DOHH2 (cell line): ENCODE data around the gene DDN.

ENCODE experiments used
- H3F3A ChIP-seq: fragments of 200-600 bp; sonication (generic), shearing (Covaris generic); 2 replicates; pipeline ENCODE4 v1.6.0; 2016; ENCODE audit warnings: antibody characterized with exemption, mild to moderate bottlenecking; ENCODE audit not compliant: control insufficient read depth, insufficient read depth
- H3K27ac ChIP-seq: fragments of 200-600 bp; sonication (generic); 2 replicates; pipeline ENCODE4 v1.5.1; 2014; ENCODE audit warnings: low read depth, mild to moderate bottlenecking, low read length, moderate library complexity
- H3K27me3 ChIP-seq: fragments of 200-600 bp; sonication (generic); 2 replicates; pipeline ENCODE4 v1.6.1; 2014; ENCODE audit warnings: mild to moderate bottlenecking, low read length, mixed read lengths; ENCODE audit not compliant: control insufficient read depth
- H3K36me3 ChIP-seq: fragments of 200-600 bp; sonication (generic); 2 replicates; pipeline ENCODE4 v1.6.1; 2014; ENCODE audit warnings: mild to moderate bottlenecking, low read length, moderate library complexity, mixed read lengths; ENCODE audit not compliant: control insufficient read depth
- H3K4me1 ChIP-seq: fragments of 200-600 bp; sonication (generic); 2 replicates; pipeline ENCODE4 v1.6.1; 2014; ENCODE audit warnings: mild to moderate bottlenecking, low read length, mixed read lengths; ENCODE audit not compliant: control insufficient read depth
- H3K4me2 ChIP-seq: fragments of 200-600 bp; sonication (generic); 2 replicates; pipeline ENCODE4 v1.6.0; 2014; ENCODE audit warnings: mild to moderate bottlenecking, low read length, moderate library complexity
- H3K4me3 ChIP-seq: fragments of 200-600 bp; sonication (generic); 2 replicates; pipeline ENCODE4 v1.5.1; 2014; ENCODE audit warnings: mild to moderate bottlenecking, low read length, mixed read lengths
- H3K79me2 ChIP-seq: fragments of 200-600 bp; sonication (generic); 2 replicates; pipeline ENCODE4 v1.6.1; 2014; ENCODE audit warnings: mild to moderate bottlenecking, low read length, mixed read lengths; ENCODE audit not compliant: control insufficient read depth
- H3K9me2 ChIP-seq: fragments of 200-600 bp; sonication (generic); replicated peaks from 2 replicates; pipeline ENCODE4 v1.6.1; 2014; ENCODE audit warnings: mild to moderate bottlenecking, low read length, mixed read lengths; ENCODE audit not compliant: control insufficient read depth
- H3K9me3 ChIP-seq: fragments of 200-600 bp; sonication (generic); 2 replicates; pipeline ENCODE4 v1.6.1; 2014; ENCODE audit warnings: antibody characterized with exemption, low read length, mixed read lengths; ENCODE audit not compliant: control insufficient read depth, insufficient read depth
- H4K20me1 ChIP-seq: fragments of 200-600 bp; sonication (generic); 2 replicates; pipeline ENCODE4 v1.6.0; 2014; ENCODE audit warnings: low read depth, mild to moderate bottlenecking, antibody characterized with exemption, low read length, moderate library complexity; ENCODE audit not compliant: control insufficient read depth, insufficient read depth
- CTCF ChIP-seq: fragments of 200-600 bp; sonication (generic); IDR thresholded peaks from one replicate; pipeline ENCODE4 v1.5.1; 2014; ENCODE audit warnings: antibody characterized with exemption, mild to moderate bottlenecking, low read depth, low read length; ENCODE audit not compliant: poor library complexity, severe bottlenecking
- EZH2phosphoT487 ChIP-seq: fragments of 200-600 bp; sonication (generic); IDR thresholded peaks from 2 replicates; pipeline ENCODE4 v1.6.1; 2017; ENCODE audit warnings: borderline replicate concordance, mild to moderate bottlenecking, antibody characterized with exemption, low read length, moderate library complexity, mixed read lengths

DDN gene

GRCh38 chr12:49010092-49010668 is 11.0 kb upstream of the DDN start:
- no peak overlapping the region for H3K27ac ChIP-seq
- H3K4me2 ChIP-seq: no peak overlapping the region
- H3K27me3 ChIP-seq: no peaks in the 10 kb centered on the region
- H3K36me3 ChIP-seq: peaks cover 29% of the 10 kb centered on the region
- no peaks in the 10 kb centered on the region for H4K20me1 ChIP-seq
- no peaks in the 10 kb centered on the region for H3K9me2 ChIP-seq
- H3K4me1 ChIP-seq: no peaks in the 10 kb centered on the region
- peaks cover 8% of the 10 kb centered on the region; the same call in 1 of the 2 replicates for H3F3A ChIP-seq
- TF ChIP-seq EZH2phosphoT487 (no peak), CTCF (no peak)
- no peaks in the 10 kb centered on the region for H3K9me3 ChIP-seq
- peaks cover 8% of the 10 kb centered on the region; the same call in 1 of the 2 replicates for H3K79me2 ChIP-seq
- no peak overlapping the region for H3K4me3 ChIP-seq

GRCh38 chr12:49008943-49009342 is 9.8 kb upstream of the DDN start:
- H3K27ac ChIP-seq: no peak overlapping the region
- H3K36me3 ChIP-seq: peaks cover 32% of the 10 kb centered on the region
- no peak overlapping the region for H3K4me2 ChIP-seq
- no peaks in the 10 kb centered on the region for H3K9me3 ChIP-seq
- H3K4me3 ChIP-seq: no peak overlapping the region
- H3K4me1 ChIP-seq: no peaks in the 10 kb centered on the region
- no peaks in the 10 kb centered on the region for H4K20me1 ChIP-seq
- H3K79me2 ChIP-seq: no peaks in the 10 kb centered on the region
- H3F3A ChIP-seq: peaks cover 8% of the 10 kb centered on the region; the same call in 1 of the 2 replicates
- no peaks in the 10 kb centered on the region for H3K9me2 ChIP-seq
- TF ChIP-seq CTCF: no peak
- TF ChIP-seq EZH2phosphoT487: no peak
- H3K27me3 ChIP-seq: no peaks in the 10 kb centered on the region

GRCh38 chr12:49000346-49000745 is 1.2 kb upstream of the DDN start:
- peaks cover 31% of the 10 kb centered on the region for H3K36me3 ChIP-seq
- no peaks in the 10 kb centered on the region for H4K20me1 ChIP-seq
- H3F3A ChIP-seq: 0 out of 2 replicates have a peak, but pooled peaks cover 7% of the 10 kb centered on the region
- TF ChIP-seq EZH2phosphoT487: no peak
- no peak for TF ChIP-seq CTCF
- peaks cover 46% of the 10 kb centered on the region for H3K4me1 ChIP-seq
- no peak overlapping the region for H3K27ac ChIP-seq
- peak overlapping the region; percentile 71; the same call in 1 of the 2 replicates for H3K4me3 ChIP-seq
- H3K4me2 ChIP-seq: peak overlapping the region; percentile 76
- H3K79me2 ChIP-seq: 0 out of 2 replicates have a peak, but pooled peaks cover 2% of the 10 kb centered on the region
- H3K9me3 ChIP-seq: no peaks in the 10 kb centered on the region
- no peaks in the 10 kb centered on the region for H3K9me2 ChIP-seq
- peaks cover 18% of the 10 kb centered on the region for H3K27me3 ChIP-seq
